Progenitor cell of endocrine pancreas (in vitro differentiated cells): ENCODE results near the gene UST. TPM values are rescaled to one million over a fixed set of nuclear protein-coding genes. Genes with fewer than 3 reads are reported as not detected.
"Not testable (repeated sequence)": the region's sequence is repeated elsewhere in the genome, so short reads cannot be mapped to it uniquely, and the experiment has no call there.

ENCODE experiments used
- DNase-seq: peaks from one replicate; pipeline ENCODE4 v3.0.0; 2021; ENCODE audit warnings: low spot score; ENCODE audit not compliant: unreplicated experiment
- H3K27ac Mint-ChIP-seq: 2 replicates; pipeline ENCODE4 v1.8.0; 2021; ENCODE audit warnings: mild to moderate bottlenecking, moderate library complexity, mixed read lengths
- H3K27me3 Mint-ChIP-seq: 2 replicates; pipeline ENCODE4 v1.8.0; 2021; ENCODE audit warnings: mixed read lengths
- H3K36me3 Mint-ChIP-seq: 2 replicates; pipeline ENCODE4 v1.8.0; 2022; ENCODE audit warnings: mixed read lengths; ENCODE audit not compliant: insufficient read depth
- H3K4me1 Mint-ChIP-seq: 2 replicates; pipeline ENCODE4 v1.8.0; 2021; ENCODE audit warnings: low read depth, mixed read lengths
- H3K4me3 Mint-ChIP-seq: 2 replicates; pipeline ENCODE4 v1.8.0; 2021; ENCODE audit warnings: low read depth, mild to moderate bottlenecking, moderate library complexity, mixed read lengths
- H3K9me3 Mint-ChIP-seq: 2 replicates; pipeline ENCODE4 v1.8.0; 2021; ENCODE audit warnings: low read depth, mixed read lengths
- CTCF ChIP-seq: fragments of 200-600 bp; sonication (generic); IDR thresholded peaks from one replicate; pipeline ENCODE4 v1.5.0; 2021; ENCODE audit warnings: antibody characterized with exemption, mild to moderate bottlenecking; ENCODE audit not compliant: unreplicated experiment
- total RNA-seq: library from RNA; stranded (reverse); gene quantifications from 2 replicates; pipeline ENCODE4 v1.2.1, GENCODE V29; 2021

Gene UST
- total RNA-seq, 1 donor from 2014 or later: 2.9 TPM

- Mint-ChIP-seq H3K27ac (no peak overlapping the region), H3K4me3 (no peak overlapping the region), H3K36me3 (peaks cover 1% of the 10 kb centered on the region), H3K9me3 (peaks cover 4% of the 10 kb centered on the region), H3K4me1 (peaks cover 10% of the 10 kb centered on the region), H3K27me3 (no peaks in the 10 kb centered on the region)
- no peak for DNase-seq
- no peak for TF ChIP-seq CTCF
These were observed 165.4 kb downstream of the UST start for GRCh38 chr6:148912252-148912651.

GRCh38 chr6:148915810-148916209 is 169.0 kb downstream of the UST start:
- Mint-ChIP-seq H3K4me1 (peaks cover 10% of the 10 kb centered on the region), H3K27me3 (no peaks in the 10 kb centered on the region), H3K4me3 (no peak overlapping the region), H3K27ac (no peak overlapping the region), H3K9me3 (peaks cover 9% of the 10 kb centered on the region), H3K36me3 (peaks cover 2% of the 10 kb centered on the region)
- TF ChIP-seq CTCF: no peak
- no peak for DNase-seq

GRCh38 chr6:148916485-148916884 is 169.7 kb downstream of the UST start:
- H3K9me3 Mint-ChIP-seq, H3K36me3 Mint-ChIP-seq, H3K4me3 Mint-ChIP-seq: not testable (repeated sequence)

GRCh38 chr6:148924226-148925012 is 177.6 kb downstream of the UST start:
- no peak for TF ChIP-seq CTCF
- H3K9me3 Mint-ChIP-seq: peaks cover under 1% of the 10 kb centered on the region
- no peak overlapping the region for H3K27ac Mint-ChIP-seq
- DNase-seq: no peak
- H3K4me1 Mint-ChIP-seq: no peaks in the 10 kb centered on the region
- H3K4me3 Mint-ChIP-seq: no peak overlapping the region
- peaks cover 3% of the 10 kb centered on the region for H3K27me3 Mint-ChIP-seq
- no peaks in the 10 kb centered on the region for H3K36me3 Mint-ChIP-seq

More at GRCh38 chr6:148916485-148916884, 169.7 kb downstream of the UST start:
- not testable (repeated sequence) for H3K4me1 Mint-ChIP-seq, H3K27ac Mint-ChIP-seq, DNase-seq, H3K27me3 Mint-ChIP-seq

- H3K4me3 Mint-ChIP-seq: no peak overlapping the region
- no peak overlapping the region for H3K27ac Mint-ChIP-seq
- no peak for DNase-seq
- H3K36me3 Mint-ChIP-seq: no peaks in the 10 kb centered on the region
- peaks cover 3% of the 10 kb centered on the region for H3K27me3 Mint-ChIP-seq
- no peaks in the 10 kb centered on the region for H3K9me3 Mint-ChIP-seq
- no peaks in the 10 kb centered on the region for H3K4me1 Mint-ChIP-seq
- no peak for TF ChIP-seq CTCF
These were observed 178.9 kb downstream of the UST start for GRCh38 chr6:148925701-148926100.

GRCh38 chr6:148926478-148926877 is 179.6 kb downstream of the UST start:
- Mint-ChIP-seq H3K4me3 (no peak overlapping the region), H3K27ac (no peak overlapping the region), H3K4me1 (no peaks in the 10 kb centered on the region), H3K36me3 (no peaks in the 10 kb centered on the region), H3K27me3 (peaks cover 3% of the 10 kb centered on the region), H3K9me3 (no peaks in the 10 kb centered on the region)
- TF ChIP-seq CTCF: no peak
- DNase-seq: no peak
